Upper lobe of right lung (tissue), 1 donor: ENCODE data around the gene ACP7. TPM values are rescaled to one million over a fixed set of nuclear protein-coding genes. Genes with fewer than 3 reads are reported as not detected.

Source experiments
- ATAC-seq: fragments of 200-7000 bp; cut with Tn5 transposase; one replicate; pipeline ENCODE4 v1.9.1; 2020; ENCODE audit warnings: mild to moderate bottlenecking, moderate library complexity
- DNase-seq: peaks from one replicate; pipeline ENCODE4 v3.0.0-alpha.2; 2020
- H3K27ac ChIP-seq: fragments of 200-600 bp; one replicate; pipeline ENCODE4 v1.8.0; 2022
- H3K27me3 ChIP-seq: fragments of 200-600 bp; one replicate; pipeline ENCODE4 v1.8.0; 2022; ENCODE audit warnings: mild to moderate bottlenecking
- H3K36me3 ChIP-seq: fragments of 200-600 bp; one replicate; pipeline ENCODE4 v1.8.0; 2022
- H3K4me1 ChIP-seq: fragments of 200-600 bp; one replicate; pipeline ENCODE4 v1.8.0; 2022
- H3K4me3 ChIP-seq: fragments of 200-600 bp; one replicate; pipeline ENCODE4 v1.8.0; 2022; ENCODE audit warnings: mild to moderate bottlenecking
- H3K9me3 ChIP-seq: fragments of 200-600 bp; one replicate; pipeline ENCODE4 v1.8.0; 2022
- CTCF ChIP-seq: fragments of 200-600 bp; IDR thresholded peaks from one replicate; pipeline ENCODE4 v1.8.0; 2022; ENCODE audit warnings: antibody characterized with exemption
- intact Hi-C: fragments of 100-400 bp; cut with DNase I; formaldehyde crosslinking; loops from one replicate; pipeline ENCODE4 v1.11.0; 2022
- total RNA-seq: library from RNA; stranded (reverse); fragmentation: NEBNext Ultra II Directional; extraction: Animal tissue kit (Norgen Biotek cat#: 25700); gene quantifications from one replicate; pipeline ENCODE4 v1.2.1, GENCODE V29; 2021
- donor health status: DM: no; HTN: yes; CAD: no; lungs with severe emphysema.

The ACP7 gene
- total RNA-seq, 1 donor from 2014 or later: not detected

DNA sequence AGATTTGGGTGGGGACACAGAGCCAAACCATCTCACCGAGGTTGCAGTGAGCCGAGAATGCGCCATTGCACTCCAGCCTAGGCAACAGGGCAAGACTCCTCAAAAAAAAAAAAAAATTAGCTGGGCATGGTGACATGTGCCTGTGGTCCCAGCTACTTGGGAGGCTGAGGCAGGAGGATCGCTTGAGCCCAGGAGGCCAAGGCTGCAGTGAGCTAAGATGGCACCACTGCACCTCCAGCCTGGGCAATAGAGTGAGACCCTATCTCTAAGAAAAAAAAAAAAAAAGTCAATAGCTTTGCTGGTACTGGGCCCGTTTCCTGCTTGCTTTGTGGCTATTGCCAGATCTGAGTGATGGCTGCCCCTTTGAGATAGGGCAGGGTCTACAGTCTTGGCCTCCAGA lies 13.1 kb downstream of the ACP7 start:
- intact Hi-C loops: no loop called here
- no peak for TF ChIP-seq CTCF
- Histone ChIP-seq H3K27me3 (peaks cover 25% of the 10 kb centered on the region), H3K36me3 (no peaks in the 10 kb centered on the region), H3K27ac (no peak overlapping the region), H3K4me3 (no peak overlapping the region), H3K9me3 (no peaks in the 10 kb centered on the region), H3K4me1 (no peaks in the 10 kb centered on the region)
- ATAC-seq (no peak), DNase-seq (no peak)

DNA sequence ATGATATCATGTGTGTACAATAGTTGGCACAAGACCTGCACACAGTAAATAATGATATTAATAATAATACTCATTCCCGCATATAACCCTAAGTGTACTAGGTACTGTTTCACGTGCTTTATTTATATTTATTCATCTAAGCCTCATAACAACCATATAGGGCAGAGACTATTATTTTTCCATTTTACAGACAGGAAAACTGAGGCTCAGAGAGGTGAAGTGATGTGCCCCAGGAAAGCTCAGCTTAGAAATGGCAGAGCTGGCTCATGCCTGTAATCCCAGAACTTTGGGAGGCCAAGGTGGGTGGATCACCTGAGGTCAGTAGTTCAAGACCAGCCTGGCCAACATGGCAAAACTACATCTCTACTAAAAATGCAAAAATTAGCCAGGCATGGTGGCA lies 13.6 kb downstream of the ACP7 start:
- no peaks in the 10 kb centered on the region for H3K4me1 ChIP-seq
- H3K4me3 ChIP-seq: no peak overlapping the region
- ATAC-seq: no peak
- DNase-seq: no peak
- H3K27ac ChIP-seq: no peak overlapping the region
- H3K36me3 ChIP-seq: no peaks in the 10 kb centered on the region
- H3K27me3 ChIP-seq: peaks cover 25% of the 10 kb centered on the region
- H3K9me3 ChIP-seq: no peaks in the 10 kb centered on the region
- intact Hi-C loops: no loop called here
- TF ChIP-seq CTCF: no peak

DNA sequence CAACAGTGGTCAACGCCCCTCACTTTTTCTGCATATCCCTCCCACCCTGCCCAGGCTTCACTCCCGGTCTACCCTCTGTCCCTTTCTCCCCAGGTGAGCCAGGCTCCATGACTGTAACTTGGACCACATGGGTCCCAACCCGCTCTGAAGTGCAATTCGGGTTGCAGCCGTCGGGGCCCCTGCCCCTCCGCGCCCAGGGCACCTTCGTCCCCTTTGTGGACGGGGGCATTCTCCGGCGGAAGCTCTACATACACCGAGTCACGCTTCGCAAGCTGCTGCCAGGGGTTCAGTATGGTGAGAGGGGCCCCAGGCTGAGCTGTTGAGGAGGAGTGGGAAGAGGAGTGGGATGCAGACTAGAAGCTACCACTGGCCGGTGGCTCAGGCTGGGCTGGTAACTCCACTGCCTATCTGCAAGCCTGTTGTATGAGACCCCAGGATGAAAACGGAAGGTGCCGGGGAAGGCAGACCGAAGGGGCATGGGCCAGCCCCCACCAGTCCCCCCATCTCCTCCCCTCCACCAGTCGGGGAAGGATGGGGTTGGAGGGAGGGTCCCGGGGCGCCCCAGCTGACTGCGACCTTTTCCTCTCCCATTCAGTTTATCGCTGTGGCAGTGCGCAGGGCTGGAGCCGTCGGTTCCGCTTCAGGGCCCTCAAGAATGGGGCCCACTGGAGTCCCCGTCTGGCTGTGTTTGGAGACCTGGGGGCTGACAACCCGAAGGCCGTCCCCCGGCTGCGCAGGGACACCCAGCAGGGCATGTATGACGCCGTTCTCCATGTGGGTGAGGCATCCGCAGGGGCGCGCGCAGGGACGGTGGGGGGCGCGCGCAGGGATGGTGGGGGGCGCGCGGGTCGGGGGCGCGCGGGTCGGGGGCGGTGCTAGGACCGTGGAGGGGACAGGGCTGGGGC lies 14.4 kb downstream of the ACP7 start:
- DNase-seq: no peak
- Histone ChIP-seq H3K36me3 (no peaks in the 10 kb centered on the region), H3K4me3 (no peak overlapping the region), H3K27ac (no peak overlapping the region), H3K9me3 (no peaks in the 10 kb centered on the region), H3K27me3 (peaks cover 25% of the 10 kb centered on the region), H3K4me1 (no peaks in the 10 kb centered on the region)
- no peak for ATAC-seq
- no peak for TF ChIP-seq CTCF
- intact Hi-C loops: no loop called here

DNA sequence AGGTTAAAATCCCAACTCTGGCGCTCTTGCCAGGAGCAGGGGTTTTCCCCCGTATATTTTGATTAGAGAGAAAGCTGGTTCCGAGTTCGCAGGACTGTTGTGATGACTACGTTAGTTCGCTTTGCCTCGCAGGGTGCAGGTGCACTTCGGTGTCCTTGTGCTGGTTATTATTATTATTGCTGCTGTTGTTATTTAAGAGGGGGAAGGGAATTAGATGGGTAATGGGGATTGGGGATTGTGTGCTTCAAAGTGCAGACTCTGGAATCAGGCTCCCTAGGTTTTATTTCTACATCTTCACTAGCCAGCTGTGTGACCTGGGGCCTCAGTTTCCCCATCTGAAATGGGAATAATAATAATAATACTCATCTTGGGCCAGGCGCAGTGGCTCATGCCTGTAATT lies 15.2 kb downstream of the ACP7 start:
- Histone ChIP-seq H3K27me3 (peaks cover 25% of the 10 kb centered on the region), H3K27ac (no peak overlapping the region), H3K9me3 (no peaks in the 10 kb centered on the region), H3K36me3 (no peaks in the 10 kb centered on the region), H3K4me1 (no peaks in the 10 kb centered on the region), H3K4me3 (no peak overlapping the region)
- TF ChIP-seq CTCF: no peak
- DNase-seq: no peak
- intact Hi-C loops: no loop called here
- no peak for ATAC-seq

DNA sequence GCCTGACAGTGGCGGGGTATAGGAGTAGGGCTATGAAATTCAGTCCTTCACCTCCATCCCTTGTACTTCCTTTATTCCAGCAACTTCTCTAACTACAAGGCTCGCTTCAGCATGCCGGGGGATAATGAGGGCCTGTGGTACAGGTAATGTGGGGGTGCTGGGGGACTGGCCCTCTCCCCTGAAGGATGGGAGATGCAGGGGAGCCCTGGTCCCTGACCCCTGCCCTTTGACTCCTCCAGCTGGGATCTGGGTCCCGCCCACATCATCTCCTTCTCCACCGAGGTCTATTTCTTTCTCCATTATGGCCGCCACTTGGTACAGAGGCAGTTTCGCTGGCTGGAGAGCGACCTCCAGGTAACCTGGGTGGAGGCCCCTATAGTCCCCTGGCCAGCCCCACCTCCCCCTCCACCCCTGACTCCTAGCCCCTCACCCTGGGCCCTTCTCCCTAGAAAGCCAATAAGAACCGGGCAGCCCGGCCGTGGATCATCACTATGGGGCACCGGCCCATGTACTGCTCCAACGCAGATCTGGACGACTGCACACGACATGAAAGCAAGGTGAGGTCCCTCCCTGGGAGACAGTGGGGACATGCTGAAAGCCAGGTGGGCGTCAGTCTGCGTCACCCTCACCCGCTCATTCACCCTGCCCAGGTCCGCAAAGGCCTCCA lies 16.5 kb downstream of the ACP7 start:
- peak; percentile 25 for ATAC-seq

More for the DNA sequence above, 16.5 kb downstream of the ACP7 start:
- Histone ChIP-seq H3K36me3 (no peaks in the 10 kb centered on the region), H3K27me3 (peaks cover 25% of the 10 kb centered on the region), H3K4me1 (no peaks in the 10 kb centered on the region), H3K4me3 (no peak overlapping the region), H3K27ac (no peak overlapping the region), H3K9me3 (no peaks in the 10 kb centered on the region)
- TF ChIP-seq CTCF: no peak
- intact Hi-C loops: no loop called here
- no peak for DNase-seq
